GM12892 (cell line): ENCODE measurements around the gene ENOPH1.

Source experiments
- POLR2A ChIP-seq: IDR thresholded peaks from 2 replicates; pipeline ENCODE4 v1.6.1; 2011; ENCODE audit warnings: low read depth, low read length, control low read depth
- POLR2AphosphoS5 ChIP-seq: IDR thresholded peaks from 2 replicates; pipeline ENCODE4 v1.6.1; 2011; ENCODE audit warnings: low read depth, low read length, control low read depth
- TAF1 ChIP-seq: IDR thresholded peaks from 2 replicates; pipeline ENCODE4 v1.6.1; 2011; ENCODE audit warnings: low read depth, mild to moderate bottlenecking, control low read depth, low read length, borderline replicate concordance

DNA sequence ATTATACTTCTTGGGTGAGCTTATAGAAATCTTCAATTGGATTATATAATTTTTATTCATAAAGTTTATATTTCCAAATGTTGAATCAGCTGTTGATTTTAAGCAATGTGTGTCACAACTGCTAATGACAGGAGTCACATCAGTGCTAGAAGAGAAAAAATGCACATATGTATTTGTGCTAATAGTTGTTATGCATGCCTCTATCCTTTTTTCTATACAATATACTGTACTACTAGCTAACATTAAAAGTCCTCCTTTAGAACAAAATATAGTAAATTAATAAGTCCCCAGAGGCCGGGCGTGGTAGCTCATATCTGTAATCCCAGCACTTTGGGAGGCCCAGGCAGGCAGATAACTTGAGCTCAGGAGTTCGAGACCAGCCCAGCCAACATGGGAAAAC lies 32.9 kb upstream of the ENOPH1 start:
- TF ChIP-seq POLR2A (no peak), POLR2AphosphoS5 (no peak), TAF1 (no peak)
